B cell (primary cell): ENCODE measurements around the gene SYT11. TPM values are rescaled to one million over a fixed set of nuclear protein-coding genes. Genes with fewer than 3 reads are reported as not detected.

ENCODE experiments used
- ATAC-seq: fragments of 200-7000 bp; cut with Tn5 transposase; one replicate; pipeline ENCODE4 v1.10.0; 2021; ENCODE audit warnings: low read depth, mild to moderate bottlenecking, moderate number of reproducible peaks, moderate library complexity
- CTCF ChIA-PET: fragments of 350-600 bp; sonication (Branson Sonifier 250); formaldehyde crosslinking; loops from one replicate; lab custom pipeline; 2021; ENCODE audit warnings: antibody characterized with exemption, inconsistent platforms; lab: Charles Lee
- POLR2A ChIA-PET: fragments of 350-600 bp; sonication (Branson Sonifier 250); formaldehyde crosslinking; loops from one replicate; lab custom pipeline; 2021; ENCODE audit warnings: antibody characterized with exemption; lab: Charles Lee
- DNase-seq: peaks from one replicate; pipeline ENCODE4 v3.0.0; 2013
- H2AFZ ChIP-seq: 2 replicates; pipeline ENCODE4 v1.6.1; 2012; ENCODE audit warnings: mild to moderate bottlenecking, low read depth, low read length; ENCODE audit not compliant: insufficient read depth, poor library complexity, severe bottlenecking
- H3K27ac ChIP-seq, 2 donors: 1 replicate in 1 of 2; 2 replicates in 1 of 2; pipeline ENCODE4 v1.5.1; 2012 to 2013; ENCODE audit warnings: low read length in 2 of 2, mild to moderate bottlenecking in 2 of 2, moderate library complexity in 1 of 2
- H3K27me3 ChIP-seq, 4 experiments: fragments of 200-600 bp in 1 of 4; sonication (generic) in 1 of 4; replicated peaks in 1 of 4; 1 replicate in 2 of 4; 2 replicates in 2 of 4; pipeline versions ENCODE4 v1.6.1 to v1.7.0; 2013 to 2016; ENCODE audit warnings: low read length in 3 of 4, mild to moderate bottlenecking in 2 of 4, mixed read lengths in 1 of 4, moderate library complexity in 1 of 4; ENCODE audit not compliant: insufficient read depth in 4 of 4, control insufficient read depth in 3 of 4; ENCODE audit errors: control extremely low read depth in 1 of 4
- H3K36me3 ChIP-seq, 2 experiments: replicated peaks in 1 of 2; 1 replicate in 1 of 2; 2 replicates in 1 of 2; pipeline versions ENCODE4 v1.6.1 to v1.7.1; 2013; ENCODE audit warnings: low read length in 1 of 2; ENCODE audit not compliant: insufficient read depth in 2 of 2, control insufficient read depth in 1 of 2; ENCODE audit errors: control extremely low read depth in 1 of 2, extremely low read depth in 1 of 2
- H3K4me1 ChIP-seq, 2 donors: fragments of 200-600 bp in 1 of 2; sonication (generic) in 1 of 2; 1 replicate in 1 of 2; 2 replicates in 1 of 2; pipeline versions ENCODE4 v1.5.1 to v1.6.1; 2013 to 2017; ENCODE audit warnings: low read length in 2 of 2; ENCODE audit not compliant: control insufficient read depth in 2 of 2, insufficient read depth in 2 of 2
- H3K4me2 ChIP-seq: replicated peaks from 2 replicates; pipeline ENCODE3; 2012; ENCODE audit warnings: mild to moderate bottlenecking, low read depth, low read length; ENCODE audit not compliant: poor library complexity, severe bottlenecking
- H3K4me3 ChIP-seq, 5 experiments: fragments of 200-600 bp in 1 of 5; sonication (generic) in 1 of 5; 1 replicate in 3 of 5; 2 replicates in 2 of 5; pipeline versions ENCODE4 v1.5.1 to v1.7.0; 2011 to 2016; ENCODE audit warnings: low read length in 4 of 5, mild to moderate bottlenecking in 4 of 5, low read depth in 2 of 5, control low read depth in 1 of 5, moderate library complexity in 1 of 5; ENCODE audit not compliant: insufficient read depth in 1 of 5; ENCODE audit errors: control extremely low read depth in 1 of 5, extremely low read depth in 1 of 5
- H3K79me2 ChIP-seq: fragments of 200-600 bp; sonication (generic); one replicate; pipeline ENCODE4 v1.6.0; 2016; ENCODE audit warnings: low read length; ENCODE audit not compliant: control insufficient read depth, insufficient read depth
- H3K9ac ChIP-seq: fragments of 200-600 bp; sonication (generic); 2 replicates; pipeline ENCODE4 v1.6.1; 2017; ENCODE audit warnings: mild to moderate bottlenecking, low read length, moderate library complexity
- H3K9me3 ChIP-seq, 3 donors: one replicate each; pipeline versions ENCODE4 v1.6.1 to v1.7.1; 2013; ENCODE audit warnings: low read length in 2 of 3; ENCODE audit not compliant: control insufficient read depth in 2 of 3, insufficient read depth in 1 of 3; ENCODE audit errors: control extremely low read depth in 1 of 3
- H4K20me1 ChIP-seq: 2 replicates; pipeline ENCODE4 v1.6.0; 2012; ENCODE audit warnings: mild to moderate bottlenecking, low read length; ENCODE audit not compliant: insufficient read depth, control insufficient read depth, poor library complexity, severe bottlenecking
- H3K27ac Mint-ChIP-seq: one replicate; pipeline ENCODE4 v1.8.0; 2021; ENCODE audit warnings: mixed read lengths
- H3K27me3 Mint-ChIP-seq: one replicate; pipeline ENCODE4 v1.8.0; 2021; ENCODE audit warnings: mixed read lengths
- H3K4me1 Mint-ChIP-seq: one replicate; pipeline ENCODE4 v1.8.0; 2021; ENCODE audit warnings: mixed read lengths
- H3K4me3 Mint-ChIP-seq: one replicate; pipeline ENCODE4 v1.8.0; 2021; ENCODE audit warnings: mixed read lengths
- H3K9me3 Mint-ChIP-seq: one replicate; pipeline ENCODE4 v1.8.0; 2022; ENCODE audit warnings: mixed read lengths; ENCODE audit not compliant: insufficient read depth
- EZH2 ChIP-seq: IDR thresholded peaks from 2 replicates; pipeline ENCODE4 v1.6.1; 2012; ENCODE audit warnings: borderline replicate concordance, low read depth, mild to moderate bottlenecking, moderate library complexity, low read length; ENCODE audit not compliant: insufficient read depth, poor library complexity, severe bottlenecking
- WGBS: methylation state at CpG from one replicate; pipeline ENCODE4 v1.1.5; 2013; ENCODE audit warnings: missing lambda C conversion rate; ENCODE audit not compliant: insufficient coverage; 5-methylcytosine and 5-hydroxymethylcytosine counted together
- intact Hi-C: fragments of 100-400 bp; cut with micrococcal nuclease; formaldehyde crosslinking; loops from one replicate; pipeline ENCODE4 v1.10.0; 2022
- polyA plus RNA-seq: library from polyadenylated mRNA; depleted of rRNA; stranded (reverse); fragments of >200 nt; gene quantifications from 2 replicates; pipeline ENCODE4 v1.2.3, GENCODE V29; 2012
- total RNA-seq, 2 donors: library from RNA; stranded (reverse); fragments of 120-200 nt in 1 of 2; gene quantifications; 1 replicate in 1 of 2; 2 replicates in 1 of 2; pipeline versions ENCODE4 v1.2.3 to v1.2.4, GENCODE V29; 2013 to 2022
- TF ChIP-seq, protein P1 (sequence below): fragments of 200-600 bp; IDR thresholded peaks from one replicate; pipeline ENCODE4 v1.8.0; 2022; ENCODE audit warnings: antibody characterized with exemption, mild to moderate bottlenecking

Gene SYT11
- total and polyA plus RNA-seq, 2 donors (not counting 1 experiment from before 2014, with no cell fraction given), result 1.8 to 6.6 TPM

GRCh38 chr1:155911156-155912055, 52.0 kb downstream of the SYT11 start, which contains the start of gene RIT1:
Gene RIT1 (minus strand): TSS chr1:155911349. CDS start chr1:155910761, 588 bp downstream.
- no peaks in the 10 kb centered on the region for H3K9me3 ChIP-seq
- POLR2A ChIA-PET, result no interaction called here
- no peaks in the 10 kb centered on the region for H3K27me3 Mint-ChIP-seq
- peaks cover 28% of the 10 kb centered on the region for H3K79me2 ChIP-seq
- peak within 1 kb of the TSS; percentile 59 to 79 for H3K27ac ChIP-seq
- H3K4me3 ChIP-seq, result peak within 1 kb of the TSS; percentile 64 to 90 (median 71)
- H3K36me3 ChIP-seq, result peaks cover 20 to 54% of the 10 kb centered on the region in 2 experiments
- peaks cover 23% of the 10 kb centered on the region for H3K4me1 Mint-ChIP-seq
- TF ChIP-seq, protein P1, sequence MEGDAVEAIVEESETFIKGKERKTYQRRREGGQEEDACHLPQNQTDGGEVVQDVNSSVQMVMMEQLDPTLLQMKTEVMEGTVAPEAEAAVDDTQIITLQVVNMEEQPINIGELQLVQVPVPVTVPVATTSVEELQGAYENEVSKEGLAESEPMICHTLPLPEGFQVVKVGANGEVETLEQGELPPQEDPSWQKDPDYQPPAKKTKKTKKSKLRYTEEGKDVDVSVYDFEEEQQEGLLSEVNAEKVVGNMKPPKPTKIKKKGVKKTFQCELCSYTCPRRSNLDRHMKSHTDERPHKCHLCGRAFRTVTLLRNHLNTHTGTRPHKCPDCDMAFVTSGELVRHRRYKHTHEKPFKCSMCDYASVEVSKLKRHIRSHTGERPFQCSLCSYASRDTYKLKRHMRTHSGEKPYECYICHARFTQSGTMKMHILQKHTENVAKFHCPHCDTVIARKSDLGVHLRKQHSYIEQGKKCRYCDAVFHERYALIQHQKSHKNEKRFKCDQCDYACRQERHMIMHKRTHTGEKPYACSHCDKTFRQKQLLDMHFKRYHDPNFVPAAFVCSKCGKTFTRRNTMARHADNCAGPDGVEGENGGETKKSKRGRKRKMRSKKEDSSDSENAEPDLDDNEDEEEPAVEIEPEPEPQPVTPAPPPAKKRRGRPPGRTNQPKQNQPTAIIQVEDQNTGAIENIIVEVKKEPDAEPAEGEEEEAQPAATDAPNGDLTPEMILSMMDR, result no peak
- TF ChIP-seq EZH2, result no peak
- peak within 1 kb of the TSS; percentile 80 for H3K4me2 ChIP-seq
- ATAC-seq (peak; percentile 98), DNase-seq (peak; percentile 91)
- peak within 1 kb of the TSS; percentile 97 for H3K27ac Mint-ChIP-seq
- H2AFZ ChIP-seq, result peak within 1 kb of the TSS; percentile 72
- peak within 1 kb of the TSS; percentile 96 for H3K4me3 Mint-ChIP-seq
- peaks cover 14 to 16% of the 10 kb centered on the region in 2 donors for H3K4me1 ChIP-seq
- H4K20me1 ChIP-seq, result no peaks in the 10 kb centered on the region
- no peaks in the 10 kb centered on the region for H3K9me3 Mint-ChIP-seq
- CTCF ChIA-PET, result interaction anchor here (1.0 kb wide), 1 partner anchor 72 kb away, joined by 3 read pairs; no protein-coding TSS in a partner anchor
- intact Hi-C loops, result loop anchor here (1.0 to 2.0 kb wide), 6 partner anchors 23 to 649 kb away; partner anchors contain the start of genes DAP3, GON4L, KHDC4 and SCAMP3
- H3K9ac ChIP-seq, result peak within 1 kb of the TSS; percentile 82
- 4% methylated on average over 23 of the region's 34 CpGs for WGBS
- no peaks in the 10 kb centered on the region for H3K27me3 ChIP-seq

DNA sequence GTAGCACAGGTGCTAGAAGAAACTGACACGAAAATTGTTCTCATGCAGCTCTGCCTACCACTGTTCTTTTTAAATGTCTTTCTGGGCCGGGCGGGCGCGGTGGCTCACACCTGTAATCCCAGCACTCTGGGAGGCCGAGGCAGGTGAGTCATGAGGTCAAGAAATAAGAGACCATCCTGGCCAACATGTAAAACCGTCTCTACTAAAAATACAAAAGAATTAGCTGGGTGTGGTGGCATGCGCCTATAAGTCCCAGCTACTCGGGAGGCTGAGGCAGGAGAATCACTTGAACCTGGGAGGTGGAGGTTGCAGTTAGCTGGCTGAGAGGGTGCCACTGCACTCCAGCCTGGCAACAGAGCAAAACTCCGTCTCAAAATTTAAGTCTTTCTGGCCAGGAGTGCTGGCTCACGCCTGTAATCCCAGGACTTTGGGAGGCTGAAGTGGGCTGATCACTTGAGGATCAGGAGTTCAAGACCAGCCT, 52.7 kb downstream of the SYT11 start:
- Histone ChIP-seq H3K4me3 (peak overlapping the region in 1 of 5 experiments; percentile 71), H3K9ac (no peak overlapping the region), H3K9me3 (no peaks in the 10 kb centered on the region), H4K20me1 (no peaks in the 10 kb centered on the region), H3K27me3 (no peaks in the 10 kb centered on the region), H3K4me1 (peaks cover 14 to 16% of the 10 kb centered on the region in 2 donors), H3K27ac (peak overlapping the region in 1 of 2 donors; percentile 79), H3K4me2 (no peak overlapping the region), H2AFZ (no peak overlapping the region), H3K79me2 (peaks cover 28% of the 10 kb centered on the region), H3K36me3 (peaks cover 23 to 55% of the 10 kb centered on the region in 2 experiments)
- TF ChIP-seq, protein P1, result no peak
- no peak for TF ChIP-seq EZH2
- H3K27me3 Mint-ChIP-seq, result no peaks in the 10 kb centered on the region
- WGBS, result 91% methylated on average over 7 of the region's 11 CpGs
- H3K4me1 Mint-ChIP-seq, result peaks cover 23% of the 10 kb centered on the region
- H3K9me3 Mint-ChIP-seq, result no peaks in the 10 kb centered on the region
- peak overlapping the region; percentile 96 for H3K4me3 Mint-ChIP-seq
- ChIA-PET CTCF (no interaction called here), POLR2A (no interaction called here)
- DNase-seq (no peak), ATAC-seq (no peak)
- H3K27ac Mint-ChIP-seq, result peak overlapping the region; percentile 97
- intact Hi-C loops, result no loop called here
